ENCODE data around the gene CDCP1.

The CDCP1 gene

DNA sequence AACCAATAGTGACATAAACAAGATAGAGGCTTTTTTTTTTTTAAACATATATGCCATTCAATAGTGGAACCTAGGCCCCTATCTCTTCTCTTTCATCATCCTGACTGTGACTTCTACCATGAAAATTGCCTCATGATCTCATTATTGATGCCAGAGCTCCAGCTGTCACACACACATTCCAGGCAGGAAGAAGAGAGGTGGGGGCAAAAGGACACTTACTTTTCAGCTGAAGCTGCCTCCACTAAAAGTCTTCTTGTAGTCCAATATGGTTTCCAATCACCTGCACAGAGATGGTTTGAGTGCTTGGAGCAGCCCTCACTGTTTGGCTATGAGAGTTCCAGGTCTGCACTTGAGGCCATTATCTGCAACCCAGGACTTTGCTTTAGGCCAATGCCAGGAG is 75.1 kb downstream of the CDCP1 start:
- TF ChIP-seq, protein P1, sequence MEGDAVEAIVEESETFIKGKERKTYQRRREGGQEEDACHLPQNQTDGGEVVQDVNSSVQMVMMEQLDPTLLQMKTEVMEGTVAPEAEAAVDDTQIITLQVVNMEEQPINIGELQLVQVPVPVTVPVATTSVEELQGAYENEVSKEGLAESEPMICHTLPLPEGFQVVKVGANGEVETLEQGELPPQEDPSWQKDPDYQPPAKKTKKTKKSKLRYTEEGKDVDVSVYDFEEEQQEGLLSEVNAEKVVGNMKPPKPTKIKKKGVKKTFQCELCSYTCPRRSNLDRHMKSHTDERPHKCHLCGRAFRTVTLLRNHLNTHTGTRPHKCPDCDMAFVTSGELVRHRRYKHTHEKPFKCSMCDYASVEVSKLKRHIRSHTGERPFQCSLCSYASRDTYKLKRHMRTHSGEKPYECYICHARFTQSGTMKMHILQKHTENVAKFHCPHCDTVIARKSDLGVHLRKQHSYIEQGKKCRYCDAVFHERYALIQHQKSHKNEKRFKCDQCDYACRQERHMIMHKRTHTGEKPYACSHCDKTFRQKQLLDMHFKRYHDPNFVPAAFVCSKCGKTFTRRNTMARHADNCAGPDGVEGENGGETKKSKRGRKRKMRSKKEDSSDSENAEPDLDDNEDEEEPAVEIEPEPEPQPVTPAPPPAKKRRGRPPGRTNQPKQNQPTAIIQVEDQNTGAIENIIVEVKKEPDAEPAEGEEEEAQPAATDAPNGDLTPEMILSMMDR (IDR thresholded peaks at IDR 0.05; ENCODE audit: low read depth, low read length), result no peak
- in situ Hi-C loops (cut with HindIII; ENCODE audit: low sequenced_read_pairs), result no loop called here
- H3K4me3 ChIP-seq (ENCODE audit: low read depth, low read length), result no peak overlapping the region
- DNase-seq (ENCODE audit: low read depth, low spot score), result no peak

DNA sequence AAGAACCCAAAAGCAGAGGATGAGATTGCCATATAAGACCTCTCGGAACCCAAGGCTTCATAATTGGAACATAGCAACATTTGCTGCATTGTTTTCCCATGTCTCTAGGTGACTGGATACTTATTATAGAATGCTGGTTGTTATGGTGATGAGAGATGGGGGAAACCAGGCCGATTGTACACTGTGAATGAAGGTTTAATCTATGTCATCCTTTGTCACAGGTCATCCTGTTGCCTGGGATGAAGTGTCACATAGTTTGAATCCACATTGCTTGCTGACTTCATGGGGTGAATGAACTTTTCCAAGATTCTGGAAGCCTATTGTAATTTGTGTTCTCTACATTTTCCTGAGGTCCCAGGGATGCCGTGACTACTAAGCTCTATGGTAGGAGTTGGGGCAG is 78.2 kb downstream of the CDCP1 start:
- TF ChIP-seq, protein P1 (IDR thresholded peaks at IDR 0.05; ENCODE audit: low read depth, low read length), result no peak
- in situ Hi-C loops (cut with HindIII; ENCODE audit: low sequenced_read_pairs), result no loop called here
- H3K4me3 ChIP-seq (ENCODE audit: low read depth, low read length), result no peak overlapping the region
- no peak for DNase-seq (ENCODE audit: low read depth, low spot score)

DNA sequence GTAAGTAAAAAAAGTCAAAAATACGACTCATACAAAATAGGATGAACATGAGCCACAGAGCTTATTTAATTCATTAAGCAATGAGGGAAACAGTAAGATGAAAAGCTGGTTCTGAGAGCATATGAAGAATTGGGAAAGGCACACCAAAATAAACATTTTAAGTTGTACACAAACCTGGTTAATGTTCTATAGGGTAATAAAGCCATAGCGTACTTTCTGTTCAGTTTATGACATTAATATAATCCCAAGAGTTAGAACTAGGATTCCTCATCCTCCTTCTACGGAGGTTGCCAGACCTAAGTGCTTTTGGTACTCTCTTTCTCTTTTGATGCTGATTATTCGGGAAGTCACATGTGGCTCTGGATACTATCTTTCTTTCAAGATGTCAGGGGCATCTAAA is 78.7 kb downstream of the CDCP1 start:
- H3K4me3 ChIP-seq (ENCODE audit: low read depth, low read length), result no peak overlapping the region
- DNase-seq (ENCODE audit: low read depth, low spot score), result no peak
- in situ Hi-C loops (cut with HindIII; ENCODE audit: low sequenced_read_pairs), result no loop called here
- TF ChIP-seq, protein P1 (IDR thresholded peaks at IDR 0.05; ENCODE audit: low read depth, low read length), result no peak

- TF ChIP-seq, protein P1 (IDR thresholded peaks at IDR 0.05; ENCODE audit: low read depth, low read length), result no peak
- no peak for DNase-seq (ENCODE audit: low read depth, low spot score)
- in situ Hi-C loops (cut with HindIII; ENCODE audit: low sequenced_read_pairs), result no loop called here
- no peak overlapping the region for H3K4me3 ChIP-seq (ENCODE audit: low read depth, low read length)
These were observed 79.9 kb downstream of the CDCP1 start for GRCh38 chr3:45066109-45066801.

DNA sequence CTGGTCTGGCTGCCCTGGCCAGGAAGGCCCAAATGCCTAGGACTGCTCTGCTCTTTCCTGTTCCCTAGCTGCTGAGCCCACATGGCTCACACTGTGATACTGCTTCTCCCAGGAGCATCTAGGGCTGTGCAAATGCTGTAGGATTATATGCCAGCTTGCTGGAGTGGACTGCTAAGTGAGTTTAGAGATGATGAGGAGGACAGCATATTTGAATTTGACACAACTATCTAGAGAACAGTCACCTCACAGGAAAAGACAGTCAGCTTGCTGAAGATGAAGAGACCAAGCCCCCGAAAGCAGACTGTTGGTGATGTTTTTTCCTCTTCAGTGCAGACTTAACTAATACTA is 80.8 kb downstream of the CDCP1 start:
- H3K4me3 ChIP-seq (ENCODE audit: low read depth, low read length), result no peak overlapping the region
- DNase-seq (ENCODE audit: low read depth, low spot score), result no peak
- in situ Hi-C loops (cut with HindIII; ENCODE audit: low sequenced_read_pairs), result no loop called here
- TF ChIP-seq, protein P1 (IDR thresholded peaks at IDR 0.05; ENCODE audit: low read depth, low read length), result no peak

GRCh38 chr3:45064512-45065372 is 81.4 kb downstream of the CDCP1 start:
- TF ChIP-seq, protein P1 (IDR thresholded peaks at IDR 0.05; ENCODE audit: low read depth, low read length), result no peak
- in situ Hi-C loops (cut with HindIII; ENCODE audit: low sequenced_read_pairs), result no loop called here
- DNase-seq (ENCODE audit: low read depth, low spot score), result peak; percentile 66
- H3K4me3 ChIP-seq (ENCODE audit: low read depth, low read length), result no peak overlapping the region

Data from astrocyte of the spinal cord (primary cell).